NT2/D1 (cell line): ENCODE results near the gene NOBOX.

Experiments
- SUZ12 ChIP-seq: IDR thresholded peaks from 2 replicates; pipeline ENCODE4 v1.6.1; 2011; ENCODE audit not compliant: insufficient read length, insufficient read depth; ENCODE audit errors: extremely low read depth
- YY1 ChIP-seq: IDR thresholded peaks from 2 replicates; pipeline ENCODE4 v1.6.1; 2011; ENCODE audit not compliant: insufficient read length, insufficient read depth
- ZNF274 ChIP-seq: IDR thresholded peaks from 2 replicates; pipeline ENCODE4 v1.6.1; 2011; ENCODE audit warnings: mild to moderate bottlenecking, low read depth, low read length

GRCh38 chr7:144415858-144416257 lies 12.4 kb upstream of the NOBOX start:
- TF ChIP-seq SUZ12 = no peak
- TF ChIP-seq ZNF274 = no peak
- TF ChIP-seq YY1 = no peak
